Keratinocyte (primary cell): ENCODE results near the gene VAV2. TPM values are rescaled to one million over a fixed set of nuclear protein-coding genes. Genes with fewer than 3 reads are reported as not detected.

Experiments used
- DNase-seq: peaks from one replicate; pipeline ENCODE4 v3.0.0-alpha.2; 2011; ENCODE audit warnings: low read depth, missing footprints, low spot score
- FAIRE-seq: peaks from 2 replicates; lab custom pipeline; 2011; peaks lifted over from hg19 to GRCh38; lab: Jason Lieb, UNC
- H2AFZ ChIP-seq: 2 replicates; pipeline ENCODE4 v1.6.0; 2012; ENCODE audit warnings: low read length, control low read depth, inconsistent platforms; ENCODE audit not compliant: control insufficient read depth
- H3K27ac ChIP-seq: 2 replicates; pipeline ENCODE4 v1.5.1; 2011; ENCODE audit warnings: low read length; ENCODE audit not compliant: control insufficient read depth, insufficient read depth
- H3K27me3 ChIP-seq: 3 replicates; pipeline ENCODE4 v1.6.0; 2011; ENCODE audit warnings: low read length; ENCODE audit not compliant: control insufficient read depth, insufficient read depth; ENCODE audit errors: extremely low read depth
- H3K36me3 ChIP-seq, 2 experiments: 2 replicates in 1 of 2; 3 replicates in 1 of 2; pipeline ENCODE4 v1.5.1; 2011; ENCODE audit warnings: low read length in 2 of 2, mild to moderate bottlenecking in 1 of 2; ENCODE audit not compliant: control insufficient read depth in 2 of 2, insufficient read depth in 2 of 2; ENCODE audit errors: extremely low read depth in 1 of 2
- H3K4me1 ChIP-seq: 3 replicates; pipeline ENCODE4 v1.5.1; 2011; ENCODE audit warnings: low read length; ENCODE audit not compliant: control insufficient read depth, insufficient read depth; ENCODE audit errors: extremely low read depth
- H3K4me2 ChIP-seq: 3 replicates; pipeline ENCODE4 v1.6.0; 2011; ENCODE audit warnings: low read depth, low read length; ENCODE audit not compliant: control insufficient read depth, insufficient read depth; ENCODE audit errors: extremely low read depth
- H3K4me3 ChIP-seq, 3 experiments: fragments of 200-600 bp in 1 of 3; sonication (generic) in 1 of 3; 2 replicates in 2 of 3; 3 replicates in 1 of 3; pipeline ENCODE4 v1.5.1; 2011 to 2016; ENCODE audit warnings: low read length in 3 of 3, mild to moderate bottlenecking in 3 of 3, control low read depth in 2 of 3, inconsistent platforms in 1 of 3, low read depth in 1 of 3, mixed read lengths in 1 of 3, mixed run types in 1 of 3, moderate library complexity in 1 of 3; ENCODE audit not compliant: control insufficient read depth in 2 of 3, insufficient read depth in 2 of 3; ENCODE audit errors: extremely low read depth in 1 of 3
- H3K79me2 ChIP-seq: 2 replicates; pipeline ENCODE4 v1.6.0; 2012; ENCODE audit warnings: low read length; ENCODE audit not compliant: control insufficient read depth, insufficient read depth
- H3K9ac ChIP-seq: 3 replicates; pipeline ENCODE4 v1.6.0; 2011; ENCODE audit warnings: low read length; ENCODE audit not compliant: control insufficient read depth, insufficient read depth; ENCODE audit errors: extremely low read depth
- H3K9me1 ChIP-seq: 3 replicates; pipeline ENCODE4 v1.6.0; 2011; ENCODE audit warnings: low read length; ENCODE audit not compliant: control insufficient read depth, insufficient read depth; ENCODE audit errors: extremely low read depth
- H3K9me3 ChIP-seq: 2 replicates; pipeline ENCODE4 v1.5.1; 2012; ENCODE audit warnings: low read depth, low read length; ENCODE audit not compliant: control insufficient read depth
- H4K20me1 ChIP-seq: 3 replicates; pipeline ENCODE4 v1.6.0; 2011; ENCODE audit warnings: low read length; ENCODE audit not compliant: control insufficient read depth, insufficient read depth; ENCODE audit errors: extremely low read depth
- EZH2 ChIP-seq: IDR thresholded peaks from one replicate; pipeline ENCODE4 v1.6.1; 2012; ENCODE audit warnings: inconsistent platforms, mild to moderate bottlenecking, low read length, moderate library complexity
- dilution Hi-C: fragments of 300-500 bp; cut with MboI; formaldehyde crosslinking; loops from one replicate; pipeline ENCODE4 v1.7.0; 2020; ENCODE audit warnings: low sequenced_read_pairs; ENCODE audit not compliant: extremely low pct_ligation_motif_present
- polyA plus RNA-seq, 5 experiments: library from polyadenylated mRNA; depleted of rRNA in 3 of 5; stranded (reverse) in 3 of 5; stranded (forward) in 1 of 5; unstranded in 1 of 5; fragments of >200 nt; gene quantifications; 1 replicate in 1 of 5; 2 replicates in 3 of 5; 3 replicates in 1 of 5; pipeline versions ENCODE4 v1.2.1 to v1.2.3, GENCODE V29; 2011 to 2012; ENCODE audit warnings: missing spikeins in 2 of 5, low read depth in 1 of 5, low replicate concordance in 1 of 5
- TF ChIP-seq, protein P1 (sequence below), 3 experiments: IDR thresholded peaks in 1 of 3; conservative IDR thresholded peaks in 1 of 3; optimal IDR thresholded peaks in 1 of 3; 2 replicates in 2 of 3; 3 replicates in 1 of 3; pipeline versions ENCODE3 to v1.5.1; 2011; ENCODE audit warnings: low read length in 3 of 3, mild to moderate bottlenecking in 3 of 3, moderate library complexity in 2 of 3, control low read depth in 1 of 3, inconsistent platforms in 1 of 3; ENCODE audit not compliant: insufficient read depth in 2 of 3; ENCODE audit errors: extremely low read depth in 1 of 3

The VAV2 gene
- polyA plus RNA-seq, 1 donor (not counting 4 experiments of a cell fraction or from before 2014, with no cell fraction given) = 16.4 TPM

DNA sequence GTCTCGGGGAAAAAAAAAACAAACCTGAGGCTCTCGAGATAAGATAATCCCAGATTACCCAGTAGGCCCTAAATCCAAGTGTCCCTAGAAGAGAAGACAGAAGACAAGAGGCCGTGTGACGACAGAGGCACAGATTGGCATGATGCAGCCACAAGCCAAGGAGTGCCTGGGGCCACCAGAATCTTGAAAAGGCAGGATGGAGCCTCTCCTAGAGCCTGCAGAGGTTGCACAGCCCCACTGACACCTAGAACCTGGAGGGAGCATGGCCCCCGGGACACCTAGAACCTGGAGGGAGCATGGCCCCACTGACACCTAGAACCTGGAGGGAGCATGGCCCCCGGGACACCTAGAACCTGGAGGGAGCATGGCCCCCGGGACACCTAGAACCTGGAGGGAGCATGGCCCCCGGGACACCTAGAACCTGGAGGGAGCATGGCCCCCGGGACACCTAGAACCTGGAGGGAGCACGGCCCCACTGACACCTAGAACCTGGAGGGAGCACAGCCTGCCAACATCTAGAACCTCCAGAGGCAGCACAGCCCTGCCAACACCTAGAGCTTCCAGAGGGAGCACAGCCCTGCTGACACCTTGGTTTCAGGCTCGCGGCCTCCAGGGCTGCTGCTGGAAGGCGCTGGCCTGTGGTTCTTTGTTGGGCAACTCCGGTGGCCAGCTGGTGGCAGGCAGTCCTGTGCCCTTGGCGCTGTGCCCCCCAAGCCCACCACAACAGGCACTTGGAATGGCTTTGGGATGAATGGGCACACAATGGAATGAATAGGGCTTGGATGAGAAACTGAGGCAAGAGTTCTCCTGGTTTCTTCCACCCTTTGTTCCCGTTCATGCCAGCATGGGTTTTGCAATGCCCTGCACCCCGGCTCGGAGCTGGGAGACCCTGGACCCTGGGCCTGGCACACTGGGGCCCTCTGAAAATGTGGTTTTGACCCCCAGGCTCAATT lies 39.2 kb downstream of the VAV2 start:
- TF ChIP-seq, protein P1, sequence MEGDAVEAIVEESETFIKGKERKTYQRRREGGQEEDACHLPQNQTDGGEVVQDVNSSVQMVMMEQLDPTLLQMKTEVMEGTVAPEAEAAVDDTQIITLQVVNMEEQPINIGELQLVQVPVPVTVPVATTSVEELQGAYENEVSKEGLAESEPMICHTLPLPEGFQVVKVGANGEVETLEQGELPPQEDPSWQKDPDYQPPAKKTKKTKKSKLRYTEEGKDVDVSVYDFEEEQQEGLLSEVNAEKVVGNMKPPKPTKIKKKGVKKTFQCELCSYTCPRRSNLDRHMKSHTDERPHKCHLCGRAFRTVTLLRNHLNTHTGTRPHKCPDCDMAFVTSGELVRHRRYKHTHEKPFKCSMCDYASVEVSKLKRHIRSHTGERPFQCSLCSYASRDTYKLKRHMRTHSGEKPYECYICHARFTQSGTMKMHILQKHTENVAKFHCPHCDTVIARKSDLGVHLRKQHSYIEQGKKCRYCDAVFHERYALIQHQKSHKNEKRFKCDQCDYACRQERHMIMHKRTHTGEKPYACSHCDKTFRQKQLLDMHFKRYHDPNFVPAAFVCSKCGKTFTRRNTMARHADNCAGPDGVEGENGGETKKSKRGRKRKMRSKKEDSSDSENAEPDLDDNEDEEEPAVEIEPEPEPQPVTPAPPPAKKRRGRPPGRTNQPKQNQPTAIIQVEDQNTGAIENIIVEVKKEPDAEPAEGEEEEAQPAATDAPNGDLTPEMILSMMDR (optimal IDR thresholded peaks at IDR 0.05 in 1 of 3, IDR thresholded peaks at IDR 0.05 in 1 of 3, conservative IDR thresholded peaks at IDR 0.05 in 1 of 3; ENCODE audit: extremely low read depth in 1 of 3, insufficient read depth in 2 of 3, low read length in 3 of 3) = no peak
- no peak for TF ChIP-seq EZH2
- Histone ChIP-seq H3K9ac (no peak overlapping the region), H3K27me3 (no peaks in the 10 kb centered on the region), H3K9me3 (no peaks in the 10 kb centered on the region), H3K36me3 (peaks cover 0 to 5% of the 10 kb centered on the region in 2 experiments), H2AFZ (no peak overlapping the region), H3K4me1 (peaks cover 15% of the 10 kb centered on the region), H3K4me2 (no peak overlapping the region), H4K20me1 (peaks cover 12% of the 10 kb centered on the region), H3K9me1 (peaks cover 2% of the 10 kb centered on the region), H3K27ac (no peak overlapping the region), H3K4me3 (no peak overlapping the region), H3K79me2 (peaks cover 79% of the 10 kb centered on the region)
- DNase-seq (no peak), FAIRE-seq (no peak)
- dilution Hi-C loops = no loop called here

DNA sequence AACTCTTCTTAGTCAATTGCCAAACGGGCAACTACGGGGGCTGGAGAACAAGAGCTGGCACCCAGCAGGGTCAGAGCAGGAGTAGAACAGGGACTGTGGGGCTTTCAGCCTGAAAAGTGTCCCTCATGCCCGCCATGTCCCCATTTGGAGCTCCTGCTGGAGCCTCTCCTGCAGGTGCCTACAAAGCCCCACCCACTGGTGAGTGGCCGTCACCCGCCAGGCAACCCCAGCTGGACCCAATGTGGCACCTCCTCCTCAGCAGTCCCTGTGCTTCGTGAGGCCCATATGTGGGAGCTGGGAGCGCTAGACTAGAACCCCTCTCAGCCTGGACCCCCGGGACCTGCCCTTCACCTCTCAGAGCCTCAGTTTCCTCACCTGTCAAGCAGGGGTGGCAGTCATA lies 40.9 kb downstream of the VAV2 start:
- TF ChIP-seq, protein P1 (optimal IDR thresholded peaks at IDR 0.05 in 1 of 3, IDR thresholded peaks at IDR 0.05 in 1 of 3, conservative IDR thresholded peaks at IDR 0.05 in 1 of 3; ENCODE audit: extremely low read depth in 1 of 3, insufficient read depth in 2 of 3, low read length in 3 of 3) = no peak
- no peak for TF ChIP-seq EZH2
- H2AFZ ChIP-seq = no peak overlapping the region
- H3K36me3 ChIP-seq = peaks cover 5 to 6% of the 10 kb centered on the region in 2 experiments
- no peak overlapping the region for H3K9ac ChIP-seq
- FAIRE-seq (no peak), DNase-seq (no peak)
- H3K4me3 ChIP-seq = no peak overlapping the region
- H3K4me2 ChIP-seq = no peak overlapping the region
- dilution Hi-C loops = no loop called here
- H3K27me3 ChIP-seq = no peaks in the 10 kb centered on the region
- H3K9me1 ChIP-seq = no peaks in the 10 kb centered on the region
- H3K9me3 ChIP-seq = no peaks in the 10 kb centered on the region
- no peak overlapping the region for H3K27ac ChIP-seq
- H3K4me1 ChIP-seq = peaks cover 2% of the 10 kb centered on the region
- H4K20me1 ChIP-seq = peaks cover 12% of the 10 kb centered on the region
- peaks cover 76% of the 10 kb centered on the region for H3K79me2 ChIP-seq
